Measurements from ENCODE around the gene ZNF195. TPM values are rescaled to one million over a fixed set of nuclear protein-coding genes. Genes with fewer than 3 reads are reported as not detected.

The ZNF195 gene
- total RNA-seq, 1 experiment from 2014 or later: 116 TPM

GRCh38 chr11:3381794-3382193, 2.8 kb upstream of the ZNF195 start:
- H3K79me1 ChIP-seq (ENCODE audit: insufficient read depth, low read depth, low read length, poor library complexity, severe bottlenecking): peaks cover 12% of the 10 kb centered on the region
- peaks cover 8% of the 10 kb centered on the region; the same call in 1 of the 2 replicates for H3K4me1 ChIP-seq (ENCODE audit: insufficient read depth, low read length)
- H3K4me2 ChIP-seq (ENCODE audit: insufficient read depth, insufficient read length, low read length): peak overlapping the region; percentile 88
- no peak overlapping the region for H4K8ac ChIP-seq (replicated peaks; ENCODE audit: insufficient read length, low read depth, low read length)
- Mint-ChIP-seq H3K4me1 (peaks cover 41 to 43% of the 10 kb centered on the region in 2 experiments), H3K27ac (peak overlapping the region in 2 of 3 experiments; percentile 34 to 70; a peak in 4 of 7 replicates), H3K4me3 (peak overlapping the region; percentile 88 to 98), H3K27me3 (ENCODE audit: low read depth) (no peaks in the 10 kb centered on the region), H3K36me3 (ENCODE audit: insufficient read depth in 1 of 3, low read depth in 3 of 3) (peaks cover 62 to 69% (median 66%) of the 10 kb centered on the region in 3 experiments), H3K9me3 (no peaks in the 10 kb centered on the region; a peak in 1 of 5 replicates)
- no peak overlapping the region for H3K18ac ChIP-seq (ENCODE audit: insufficient read length, low read depth, low read length)
- H4K20me1 ChIP-seq (ENCODE audit: control insufficient read depth, insufficient read depth, insufficient read length): no peaks in the 10 kb centered on the region
- peak overlapping the region; percentile 94 for H3K9ac ChIP-seq (ENCODE audit: extremely low read depth, insufficient read length, low read length)
- no peak overlapping the region for H2AK5ac ChIP-seq (ENCODE audit: insufficient read length, low read length)
- H3K27ac ChIP-seq (ENCODE audit: insufficient read length, low read depth, low read length): no peak overlapping the region
- H3K56ac ChIP-seq (ENCODE audit: insufficient read length, low read depth, low read length): no peak overlapping the region
- no peak for TF ChIP-seq CTCF (conservative IDR thresholded peaks at IDR 0.05)
- H2BK12ac ChIP-seq (ENCODE audit: insufficient read length, low read depth, low read length): no peak overlapping the region
- no peak overlapping the region for H2BK15ac ChIP-seq (ENCODE audit: low read depth, low read length)
- H3K14ac ChIP-seq (ENCODE audit: insufficient read depth, low read length): no peak overlapping the region
- H3K27me3 ChIP-seq (ENCODE audit: insufficient read depth, low read length): no peaks in the 10 kb centered on the region
- H4K91ac ChIP-seq (ENCODE audit: insufficient read length, low read depth, low read length): no peak overlapping the region
- no peak overlapping the region for H2AFZ ChIP-seq (ENCODE audit: low read length)
- H4K5ac ChIP-seq (ENCODE audit: insufficient read length, low read depth, low read length): no peak overlapping the region
- peaks cover 11% of the 10 kb centered on the region for H3K23me2 ChIP-seq (ENCODE audit: insufficient read length, low read depth, low read length, poor library complexity, severe bottlenecking)
- H2BK120ac ChIP-seq (ENCODE audit: low read depth, low read length, poor library complexity, severe bottlenecking): no peak overlapping the region
- H2BK5ac ChIP-seq (ENCODE audit: insufficient read length, low read length): no peak overlapping the region
- H3K79me2 ChIP-seq (ENCODE audit: insufficient read depth, low read length): peaks cover 35% of the 10 kb centered on the region
- no peak overlapping the region for H2BK20ac ChIP-seq (ENCODE audit: low read depth, low read length, poor library complexity, severe bottlenecking)
- DNase-seq: no peak
- no CpG with 5 or more reads among the region's 5 CpGs for WGBS (ENCODE audit: extremely low coverage, insufficient read length, low lambda C conversion rate)
- no peak overlapping the region for H3T11ph ChIP-seq (ENCODE audit: low read length)
- no peak overlapping the region for H3K4ac ChIP-seq (ENCODE audit: low read depth, low read length)
- H3K23ac ChIP-seq (ENCODE audit: insufficient read length, low read depth, low read length): no peak overlapping the region
- no peaks in the 10 kb centered on the region for H3K9me3 ChIP-seq (ENCODE audit: control insufficient read depth, low read depth, low read length)

Measured in H9 (cell line).